Panc1 (cell line): ENCODE data around the gene MMP23B. TPM values are rescaled to one million over a fixed set of nuclear protein-coding genes. Genes with fewer than 3 reads are reported as not detected.

Experiments
- ATAC-seq: fragments of 200-7000 bp; cut with Tn5 transposase; 2 replicates; pipeline ENCODE4 v1.9.1; 2020; ENCODE audit warnings: mild to moderate bottlenecking, moderate library complexity
- BruUV-seq: library from RNA; stranded (reverse); fragments of 400-500 nt; replicated peaks from 2 replicates; lab custom pipeline; 2021; lab: Mats Ljungman, UMichigan
- CTCF ChIA-PET: fragments of 300-600 bp; sonication (Branson Sonifier 250); formaldehyde crosslinking; loops from one replicate; lab custom pipeline; 2022; ENCODE audit warnings: antibody characterized with exemption; lab: Charles Lee
- POLR2A ChIA-PET: fragments of 300-600 bp; sonication (Branson Sonifier 250); formaldehyde crosslinking; loops from one replicate; lab custom pipeline; 2022; ENCODE audit warnings: antibody characterized with exemption; lab: Charles Lee
- DNase-seq: peaks from one replicate; pipeline ENCODE4 v3.0.0-alpha.2; 2010; ENCODE audit warnings: low read depth, low spot score
- H3K27ac ChIP-seq: 2 replicates; pipeline ENCODE4 v1.5.1; 2011; ENCODE audit warnings: mild to moderate bottlenecking, low read length, inconsistent platforms
- H3K27me3 ChIP-seq: fragments of 200-500 bp; sonication (Bioruptor generic); 2 replicates; pipeline ENCODE4 v1.6.0; 2014; ENCODE audit warnings: low read length, inconsistent platforms; ENCODE audit not compliant: control insufficient read depth, insufficient read depth
- H3K36me3 ChIP-seq: fragments of 200-500 bp; sonication (Bioruptor generic); 2 replicates; pipeline ENCODE4 v1.5.1; 2014; ENCODE audit warnings: inconsistent platforms, mild to moderate bottlenecking, low read length, moderate library complexity; ENCODE audit not compliant: control insufficient read depth, insufficient read depth
- H3K4me1 ChIP-seq: 2 replicates; pipeline ENCODE4 v1.5.1; 2011; ENCODE audit warnings: inconsistent platforms, mild to moderate bottlenecking, low read length, moderate library complexity; ENCODE audit not compliant: control insufficient read depth, insufficient read depth
- H3K4me3 ChIP-seq, 2 experiments: 2 replicates each; pipeline ENCODE4 v1.5.1; 2011 to 2012; ENCODE audit warnings: low read depth in 2 of 2, low read length in 2 of 2, mild to moderate bottlenecking in 2 of 2, inconsistent platforms in 1 of 2, moderate library complexity in 1 of 2
- H3K9me3 ChIP-seq: fragments of 200-500 bp; sonication (Bioruptor generic); 2 replicates; pipeline ENCODE4 v1.5.1; 2014; ENCODE audit warnings: low read depth, mild to moderate bottlenecking, inconsistent platforms, low read length, moderate library complexity; ENCODE audit not compliant: control insufficient read depth, insufficient read depth
- POLR2AphosphoS5 ChIP-seq: IDR thresholded peaks from 2 replicates; pipeline ENCODE4 v1.6.1; 2012; ENCODE audit warnings: mild to moderate bottlenecking, low read depth, low read length, moderate library complexity
- SIN3A ChIP-seq: IDR thresholded peaks from 2 replicates; pipeline ENCODE4 v1.6.1; 2012; ENCODE audit warnings: low read depth, mild to moderate bottlenecking, low read length, moderate library complexity, borderline replicate concordance; ENCODE audit not compliant: insufficient read depth
- TCF7L2 ChIP-seq: IDR thresholded peaks from 2 replicates; pipeline ENCODE4 v1.6.1; 2011; ENCODE audit warnings: mild to moderate bottlenecking, low read depth, low read length, inconsistent platforms
- in situ Hi-C: cut with HindIII; loops from 2 replicates; pipeline ENCODE4 v1.10.0; 2016; ENCODE audit warnings: low sequenced_read_pairs, low pct_unique_long_range_greater_than_20kb
- intact Hi-C: fragments of 100-400 bp; cut with micrococcal nuclease; formaldehyde crosslinking; loops from one replicate; pipeline ENCODE4 v1.10.0; 2022; ENCODE audit not compliant: unreplicated experiment
- total RNA-seq: library from RNA; stranded (reverse); gene quantifications from one replicate; pipeline ENCODE4 v1.2.1, GENCODE V29; 2021; ENCODE audit not compliant: unreplicated experiment
- TF ChIP-seq, protein P1 (sequence below), 2 experiments: IDR thresholded peaks; 2 replicates each; pipeline ENCODE4 v1.6.1; 2011 to 2012; ENCODE audit warnings: low read depth in 2 of 2, control low read depth in 1 of 2, low read length in 1 of 2, mild to moderate bottlenecking in 1 of 2, moderate library complexity in 1 of 2; ENCODE audit not compliant: insufficient read depth in 1 of 2
- TF ChIP-seq, protein P2 (sequence below): fragments of 450-650 bp; IDR thresholded peaks from 2 replicates; pipeline ENCODE4 v1.5.1; 2017; ENCODE audit warnings: mild to moderate bottlenecking

MMP23B gene
- total RNA-seq, 1 experiment from 2014 or later, result 5.0 TPM

DNA sequence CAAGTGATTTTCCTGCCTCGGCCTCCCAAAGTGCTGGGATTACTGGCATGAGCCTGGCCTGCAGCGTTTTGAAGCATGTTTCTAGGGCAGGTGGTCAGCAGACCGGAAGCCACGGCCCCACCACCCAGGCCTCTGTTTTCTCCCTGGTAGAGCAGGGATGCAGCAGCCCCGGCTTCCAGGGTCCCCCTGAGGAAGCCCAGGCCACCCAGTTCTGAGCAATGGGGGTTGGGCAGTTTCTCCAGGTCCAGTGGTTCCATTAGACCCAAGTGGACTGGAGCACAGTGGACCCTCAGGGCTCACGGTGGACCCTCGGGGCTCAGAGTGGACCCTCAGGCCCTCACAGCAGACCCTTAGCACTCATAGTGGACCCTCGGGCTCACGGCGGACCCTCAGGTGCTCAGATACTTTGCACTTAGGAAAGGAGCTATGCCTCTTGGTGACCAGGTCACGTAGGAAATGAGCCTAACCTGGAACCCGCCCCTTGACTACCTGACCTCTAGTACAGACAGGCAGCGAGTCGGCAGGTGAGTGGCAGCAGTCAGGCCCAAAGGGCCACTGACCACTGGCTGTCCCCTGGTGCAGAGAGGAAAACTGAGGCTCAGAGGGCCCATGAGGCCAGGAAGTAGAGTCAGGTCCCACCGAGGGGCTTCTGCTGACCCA, 27.5 kb upstream of the MMP23B start:
- Histone ChIP-seq H3K36me3 (no peaks in the 10 kb centered on the region), H3K4me1 (peaks cover 3% of the 10 kb centered on the region; the same call in 1 of the 2 replicates), H3K27me3 (no peaks in the 10 kb centered on the region), H3K4me3 (no peak overlapping the region), H3K9me3 (no peaks in the 10 kb centered on the region), H3K27ac (no peak overlapping the region)
- in situ Hi-C loops (no loop called here), intact Hi-C loops (no loop called here)
- CTCF ChIA-PET, result no interaction called here
- POLR2A ChIA-PET, result no interaction called here
- BruUV-seq, result no TSS peak
- DNase-seq (no peak), ATAC-seq (no peak)
- TF ChIP-seq TCF7L2, result no peak
- TF ChIP-seq, protein P1, sequence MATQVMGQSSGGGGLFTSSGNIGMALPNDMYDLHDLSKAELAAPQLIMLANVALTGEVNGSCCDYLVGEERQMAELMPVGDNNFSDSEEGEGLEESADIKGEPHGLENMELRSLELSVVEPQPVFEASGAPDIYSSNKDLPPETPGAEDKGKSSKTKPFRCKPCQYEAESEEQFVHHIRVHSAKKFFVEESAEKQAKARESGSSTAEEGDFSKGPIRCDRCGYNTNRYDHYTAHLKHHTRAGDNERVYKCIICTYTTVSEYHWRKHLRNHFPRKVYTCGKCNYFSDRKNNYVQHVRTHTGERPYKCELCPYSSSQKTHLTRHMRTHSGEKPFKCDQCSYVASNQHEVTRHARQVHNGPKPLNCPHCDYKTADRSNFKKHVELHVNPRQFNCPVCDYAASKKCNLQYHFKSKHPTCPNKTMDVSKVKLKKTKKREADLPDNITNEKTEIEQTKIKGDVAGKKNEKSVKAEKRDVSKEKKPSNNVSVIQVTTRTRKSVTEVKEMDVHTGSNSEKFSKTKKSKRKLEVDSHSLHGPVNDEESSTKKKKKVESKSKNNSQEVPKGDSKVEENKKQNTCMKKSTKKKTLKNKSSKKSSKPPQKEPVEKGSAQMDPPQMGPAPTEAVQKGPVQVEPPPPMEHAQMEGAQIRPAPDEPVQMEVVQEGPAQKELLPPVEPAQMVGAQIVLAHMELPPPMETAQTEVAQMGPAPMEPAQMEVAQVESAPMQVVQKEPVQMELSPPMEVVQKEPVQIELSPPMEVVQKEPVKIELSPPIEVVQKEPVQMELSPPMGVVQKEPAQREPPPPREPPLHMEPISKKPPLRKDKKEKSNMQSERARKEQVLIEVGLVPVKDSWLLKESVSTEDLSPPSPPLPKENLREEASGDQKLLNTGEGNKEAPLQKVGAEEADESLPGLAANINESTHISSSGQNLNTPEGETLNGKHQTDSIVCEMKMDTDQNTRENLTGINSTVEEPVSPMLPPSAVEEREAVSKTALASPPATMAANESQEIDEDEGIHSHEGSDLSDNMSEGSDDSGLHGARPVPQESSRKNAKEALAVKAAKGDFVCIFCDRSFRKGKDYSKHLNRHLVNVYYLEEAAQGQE (IDR thresholded peaks at IDR 0.05; ENCODE audit: insufficient read depth in 1 of 2, low read depth in 2 of 2, low read length in 1 of 2), result no peak
- TF ChIP-seq SIN3A, result no peak

DNA sequence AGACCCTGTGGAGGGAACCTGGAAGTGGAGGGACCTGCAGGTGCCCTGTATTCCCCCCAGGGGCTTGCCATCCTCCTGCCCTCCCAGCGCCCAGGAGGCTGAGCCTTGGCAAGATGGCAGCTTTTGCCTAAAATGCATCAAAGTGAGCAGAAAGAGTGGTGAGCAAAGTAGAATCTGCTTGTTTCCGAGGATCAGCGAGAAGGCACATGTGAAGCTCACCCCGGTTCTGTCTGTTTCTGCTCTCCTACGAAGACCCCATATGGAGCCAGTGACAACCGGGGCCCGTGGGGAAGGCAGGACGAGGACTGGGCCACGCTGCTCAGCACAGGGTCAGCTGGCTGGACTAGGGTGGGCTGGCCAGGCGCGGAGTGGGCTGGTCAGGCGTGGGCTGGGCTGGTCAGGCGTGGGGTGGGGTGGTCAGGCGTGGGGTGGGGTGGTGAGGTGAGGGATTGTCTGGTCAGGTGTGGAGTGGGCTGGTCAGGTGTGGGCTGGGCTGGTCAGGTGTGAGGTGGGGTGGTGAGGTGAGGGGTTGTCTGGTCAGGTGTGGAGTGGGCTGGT, 26.9 kb upstream of the MMP23B start:
- in situ Hi-C loops (no loop called here), intact Hi-C loops (no loop called here)
- peaks cover 3% of the 10 kb centered on the region; the same call in 1 of the 2 replicates for H3K4me1 ChIP-seq
- TF ChIP-seq, protein P1 (IDR thresholded peaks at IDR 0.05; ENCODE audit: insufficient read depth in 1 of 2, low read depth in 2 of 2, low read length in 1 of 2), result no peak
- TF ChIP-seq SIN3A (no peak), TCF7L2 (no peak), POLR2AphosphoS5 (no peak)
- TF ChIP-seq, protein P2, sequence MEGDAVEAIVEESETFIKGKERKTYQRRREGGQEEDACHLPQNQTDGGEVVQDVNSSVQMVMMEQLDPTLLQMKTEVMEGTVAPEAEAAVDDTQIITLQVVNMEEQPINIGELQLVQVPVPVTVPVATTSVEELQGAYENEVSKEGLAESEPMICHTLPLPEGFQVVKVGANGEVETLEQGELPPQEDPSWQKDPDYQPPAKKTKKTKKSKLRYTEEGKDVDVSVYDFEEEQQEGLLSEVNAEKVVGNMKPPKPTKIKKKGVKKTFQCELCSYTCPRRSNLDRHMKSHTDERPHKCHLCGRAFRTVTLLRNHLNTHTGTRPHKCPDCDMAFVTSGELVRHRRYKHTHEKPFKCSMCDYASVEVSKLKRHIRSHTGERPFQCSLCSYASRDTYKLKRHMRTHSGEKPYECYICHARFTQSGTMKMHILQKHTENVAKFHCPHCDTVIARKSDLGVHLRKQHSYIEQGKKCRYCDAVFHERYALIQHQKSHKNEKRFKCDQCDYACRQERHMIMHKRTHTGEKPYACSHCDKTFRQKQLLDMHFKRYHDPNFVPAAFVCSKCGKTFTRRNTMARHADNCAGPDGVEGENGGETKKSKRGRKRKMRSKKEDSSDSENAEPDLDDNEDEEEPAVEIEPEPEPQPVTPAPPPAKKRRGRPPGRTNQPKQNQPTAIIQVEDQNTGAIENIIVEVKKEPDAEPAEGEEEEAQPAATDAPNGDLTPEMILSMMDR, result no peak
- BruUV-seq, result no TSS peak
- DNase-seq, result no peak
- no peaks in the 10 kb centered on the region for H3K27me3 ChIP-seq
- no peaks in the 10 kb centered on the region for H3K9me3 ChIP-seq
- H3K4me3 ChIP-seq, result no peak overlapping the region
- ChIA-PET POLR2A (no interaction called here), CTCF (no interaction called here)
- H3K27ac ChIP-seq, result no peak overlapping the region
- peak; percentile 17; the same call in 1 of the 2 replicates for ATAC-seq
- no peaks in the 10 kb centered on the region for H3K36me3 ChIP-seq
